KBM-7 (cell line): Measurements from ENCODE around the gene RPL10A.

Experiments used
- DNase-seq: peaks from one replicate; pipeline ENCODE4 v3.0.0-alpha.2; 2015
- in situ Hi-C: fragments of 300-500 bp; cut with MboI; formaldehyde crosslinking; loops from 2 replicates; pipeline ENCODE4 v1.14.3; 2020; ENCODE audit warnings: low sequenced_read_pairs, low pct_unique_long_range_greater_than_20kb, mixed read lengths

The RPL10A gene

GRCh38 chr6:35443341-35444030, 24.7 kb upstream of the RPL10A start:
- DNase-seq: no peak
- in situ Hi-C loops: no loop called here

- in situ Hi-C loops: no loop called here
- no peak for DNase-seq
Observed at GRCh38 chr6:35445691-35446090, 22.5 kb upstream of the RPL10A start.

- in situ Hi-C loops: no loop called here
- DNase-seq: no peak
Observed at GRCh38 chr6:35448191-35448590, 20.0 kb upstream of the RPL10A start.

GRCh38 chr6:35449287-35449881, 18.8 kb upstream of the RPL10A start:
- in situ Hi-C loops: no loop called here
- peak; percentile 80 for DNase-seq

GRCh38 chr6:35451354-35452182, 16.6 kb upstream of the RPL10A start:
- in situ Hi-C loops: no loop called here
- no peak for DNase-seq

- in situ Hi-C loops: no loop called here
Observed at GRCh38 chr6:35452183-35453090, 15.8 kb upstream of the RPL10A start, which contains the start of gene FANCE. Gene FANCE (plus strand): TSS chr6:35452338. CDS start chr6:35452546, 208 bp downstream.

GRCh38 chr6:35453236-35453635, 15.0 kb upstream of the RPL10A start:
- in situ Hi-C loops: no loop called here
- no peak for DNase-seq

More at GRCh38 chr6:35452183-35453090, 15.8 kb upstream of the RPL10A start, which contains the start of gene FANCE:
- peak; percentile 91 for DNase-seq

GRCh38 chr6:35454391-35455110, 13.7 kb upstream of the RPL10A start:
- in situ Hi-C loops: no loop called here
- no peak for DNase-seq

GRCh38 chr6:35457907-35458306, 10.3 kb upstream of the RPL10A start:
- DNase-seq: no peak
- in situ Hi-C loops: no loop called here

GRCh38 chr6:35461270-35461669, 6.9 kb upstream of the RPL10A start:
- in situ Hi-C loops: no loop called here
- DNase-seq: no peak

GRCh38 chr6:35463292-35463691, 4.9 kb upstream of the RPL10A start:
- DNase-seq: no peak
- in situ Hi-C loops: no loop called here

GRCh38 chr6:35465646-35466045, 2.6 kb upstream of the RPL10A start:
- in situ Hi-C loops: no loop called here

GRCh38 chr6:35468980-35469750, 964 bp downstream of the RPL10A start:
- no peak for DNase-seq
- in situ Hi-C loops: no loop called here

More at GRCh38 chr6:35465646-35466045, 2.6 kb upstream of the RPL10A start:
- DNase-seq: no peak

GRCh38 chr6:35469751-35470662, 1.8 kb downstream of the RPL10A start:
- in situ Hi-C loops: no loop called here
- DNase-seq: no peak

- DNase-seq: no peak
- in situ Hi-C loops: no loop called here
Observed at GRCh38 chr6:35470663-35471120, 2.5 kb downstream of the RPL10A start.

GRCh38 chr6:35471836-35472345, 3.7 kb downstream of the RPL10A start:
- DNase-seq: no peak
- in situ Hi-C loops: no loop called here
